Smooth muscle cell (in vitro differentiated cells): ENCODE results near the gene SLC7A5. TPM values are rescaled to one million over a fixed set of nuclear protein-coding genes. Genes with fewer than 3 reads are reported as not detected.

ENCODE experiments used
- DNase-seq: peaks from one replicate; lab custom pipeline; 2025; ENCODE audit not compliant: unreplicated experiment; lab: John Stamatoyannopoulos, UW
- H2AFZ ChIP-seq: fragments of 200-600 bp; sonication (generic); 2 replicates; pipeline ENCODE4 v1.6.0; 2016; ENCODE audit warnings: antibody characterized with exemption, low read depth, mild to moderate bottlenecking
- H3F3A ChIP-seq: fragments of 200-600 bp; sonication (generic); 2 replicates; pipeline ENCODE4 v1.6.0; 2017; ENCODE audit warnings: antibody characterized with exemption, low read depth
- H3K27ac ChIP-seq: fragments of 200-600 bp; sonication (generic); 2 replicates; pipeline ENCODE4 v1.5.1; 2016; ENCODE audit warnings: low read depth, mild to moderate bottlenecking
- H3K27me3 ChIP-seq: fragments of 200-600 bp; sonication (generic); 2 replicates; pipeline ENCODE4 v1.6.1; 2016; ENCODE audit warnings: low read depth, mild to moderate bottlenecking
- H3K36me3 ChIP-seq: fragments of 200-600 bp; sonication (generic); 2 replicates; pipeline ENCODE4 v1.5.1; 2016; ENCODE audit warnings: low read depth
- H3K4me1 ChIP-seq: fragments of 200-600 bp; sonication (generic); 2 replicates; pipeline ENCODE4 v1.5.1; 2016; ENCODE audit warnings: low read depth
- H3K4me2 ChIP-seq: fragments of 200-600 bp; sonication (generic); 2 replicates; pipeline ENCODE4 v1.6.0; 2016; ENCODE audit warnings: mild to moderate bottlenecking
- H3K4me3 ChIP-seq: fragments of 200-600 bp; sonication (generic); 2 replicates; pipeline ENCODE4 v1.5.1; 2016; ENCODE audit warnings: mild to moderate bottlenecking
- H3K79me2 ChIP-seq: fragments of 200-600 bp; sonication (generic); 2 replicates; pipeline ENCODE4 v1.6.0; 2016; ENCODE audit warnings: low read depth, mild to moderate bottlenecking
- H3K9ac ChIP-seq: fragments of 200-600 bp; sonication (generic); 2 replicates; pipeline ENCODE4 v1.6.0; 2016; ENCODE audit warnings: low read depth
- H3K9me3 ChIP-seq: fragments of 200-600 bp; sonication (generic); replicated peaks from 2 replicates; pipeline ENCODE4 v1.5.1; 2016; ENCODE audit warnings: low read depth
- H4K20me1 ChIP-seq: fragments of 200-600 bp; sonication (generic); 2 replicates; pipeline ENCODE4 v1.6.0; 2016; ENCODE audit warnings: low read depth
- CTCF ChIP-seq: fragments of 200-600 bp; sonication (generic); IDR thresholded peaks from 2 replicates; pipeline ENCODE4 v1.5.1; 2017; ENCODE audit warnings: borderline replicate concordance, mild to moderate bottlenecking, antibody characterized with exemption; ENCODE audit not compliant: insufficient read depth, poor library complexity, severe bottlenecking
- WGBS: methylation state at CpG from one replicate; pipeline ENCODE4 v1.1.7; 2016; ENCODE audit warnings: low lambda C conversion rate; 5-methylcytosine and 5-hydroxymethylcytosine counted together
- polyA plus RNA-seq: library from polyadenylated mRNA; unstranded; fragments of >200 nt; fragmentation: Nextera tagmentation; extraction: Ambion mirVana; gene quantifications from 2 replicates; pipeline ENCODE4 v1.2.1, GENCODE V29; 2016
- total RNA-seq: library from RNA; depleted of rRNA; stranded (reverse); fragments of >200 nt; gene quantifications from 2 replicates; pipeline ENCODE4 v1.2.3, GENCODE V29; 2014

The SLC7A5 gene
- total and polyA plus RNA-seq, 2 experiments from 2014 or later: 51.3 to 58.8 TPM

GRCh38 chr16:87849419-87850008 lies 19.8 kb downstream of the SLC7A5 start:
- no peaks in the 10 kb centered on the region for H3K27me3 ChIP-seq
- no peak overlapping the region for H3K4me2 ChIP-seq
- no peaks in the 10 kb centered on the region for H3K9me3 ChIP-seq
- H3K36me3 ChIP-seq: no peaks in the 10 kb centered on the region
- H3K27ac ChIP-seq: no peak overlapping the region
- peaks cover 64% of the 10 kb centered on the region for H4K20me1 ChIP-seq
- H3K4me1 ChIP-seq: peaks cover 21% of the 10 kb centered on the region
- no peak overlapping the region for H2AFZ ChIP-seq
- H3K4me3 ChIP-seq: no peak overlapping the region
- 87% methylated on average over 16 of the region's 16 CpGs for WGBS
- peaks cover 74% of the 10 kb centered on the region for H3K79me2 ChIP-seq
- no peak for TF ChIP-seq CTCF
- H3K9ac ChIP-seq: no peak overlapping the region
- peaks cover 5% of the 10 kb centered on the region for H3F3A ChIP-seq
- no peak for DNase-seq

- Histone ChIP-seq H3K9me3 (no peaks in the 10 kb centered on the region), H4K20me1 (peaks cover 71% of the 10 kb centered on the region), H3F3A (peaks cover 5% of the 10 kb centered on the region), H3K27ac (no peak overlapping the region), H3K27me3 (no peaks in the 10 kb centered on the region), H3K4me1 (peaks cover 20% of the 10 kb centered on the region), H3K9ac (no peak overlapping the region), H3K4me2 (no peak overlapping the region), H3K4me3 (no peak overlapping the region), H3K79me2 (peaks cover 81% of the 10 kb centered on the region), H2AFZ (no peak overlapping the region), H3K36me3 (no peaks in the 10 kb centered on the region)
- WGBS: 84% methylated on average over 18 of the region's 18 CpGs
- TF ChIP-seq CTCF: no peak
- DNase-seq: no peak
Observed at GRCh38 chr16:87848676-87849345, 20.5 kb downstream of the SLC7A5 start.

GRCh38 chr16:87847785-87848675 lies 21.3 kb downstream of the SLC7A5 start:
- no peak overlapping the region for H3K4me2 ChIP-seq
- WGBS: 84% methylated on average over 28 of the region's 28 CpGs
- H4K20me1 ChIP-seq: peaks cover 79% of the 10 kb centered on the region
- peaks cover 88% of the 10 kb centered on the region for H3K79me2 ChIP-seq
- no peak overlapping the region for H3K9ac ChIP-seq
- peaks cover 12% of the 10 kb centered on the region for H3K4me1 ChIP-seq
- H3F3A ChIP-seq: peaks cover 5% of the 10 kb centered on the region
- H3K9me3 ChIP-seq: no peaks in the 10 kb centered on the region
- no peak for DNase-seq
- H3K27me3 ChIP-seq: no peaks in the 10 kb centered on the region
- no peak overlapping the region for H3K27ac ChIP-seq
- H3K4me3 ChIP-seq: no peak overlapping the region
- H2AFZ ChIP-seq: no peak overlapping the region
- no peak for TF ChIP-seq CTCF
- H3K36me3 ChIP-seq: no peaks in the 10 kb centered on the region
